ENCODE results near the gene RFC5.
A peak's percentile ranks its signal among the peaks of the same experiment; 100 is the strongest.

The RFC5 gene

DNA sequence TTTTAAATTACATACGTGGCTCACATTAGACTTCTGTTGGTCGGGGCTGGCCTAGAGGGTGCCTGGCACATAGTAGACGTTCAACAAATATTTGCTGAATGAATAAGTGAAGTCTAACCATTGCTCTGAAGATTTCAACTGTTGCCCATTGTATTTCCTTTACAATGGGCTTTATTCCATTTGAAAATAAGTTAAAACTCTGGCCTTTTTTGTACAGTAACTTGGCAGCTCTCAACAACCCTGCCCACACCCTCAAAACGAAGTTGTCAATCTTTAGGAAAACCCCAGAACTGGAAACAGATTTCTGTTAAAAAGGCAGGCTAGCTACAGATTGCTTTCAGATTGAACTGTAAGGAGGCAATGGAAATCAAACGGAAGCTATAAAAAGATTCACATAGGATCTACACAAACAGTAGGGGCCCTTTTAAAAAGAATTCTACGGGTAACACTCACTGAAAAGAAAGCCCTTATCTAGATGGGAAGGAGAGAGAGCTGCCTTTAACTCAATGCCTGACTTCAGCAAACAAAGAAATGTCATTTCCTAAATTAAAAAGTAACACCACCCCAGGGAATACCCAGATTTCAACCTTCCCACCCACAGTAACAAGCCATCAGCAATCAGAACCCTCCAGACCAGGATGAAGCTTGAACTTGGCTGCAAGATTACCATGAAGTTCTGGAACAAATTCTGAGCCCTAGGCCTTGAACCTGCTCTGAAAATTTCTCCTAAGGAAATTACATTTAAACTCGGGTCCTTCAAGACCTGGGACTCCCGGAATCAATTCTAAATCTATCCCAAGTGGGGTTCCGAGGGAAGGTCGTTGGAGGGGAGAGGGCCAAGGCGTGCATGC lies 43.1 kb downstream of the RFC5 start:
- ChIA-PET POLR2A (interaction anchor here (0.9 kb wide), 1 partner anchor 314 kb away, joined by 3 read pairs; no protein-coding TSS in a partner anchor), CTCF (no interaction called here)
- TF ChIP-seq LEF1 (IDR thresholded peaks at IDR 0.05; ENCODE audit: borderline replicate concordance) (no peak), ARNT (IDR thresholded peaks at IDR 0.05) (no peak), FOXK2 (IDR thresholded peaks at IDR 0.05) (no peak), SP1 (IDR thresholded peaks at IDR 0.05) (no peak), HDGF (IDR thresholded peaks at IDR 0.05; ENCODE audit: borderline replicate concordance) (no peak), SUZ12 (IDR thresholded peaks at IDR 0.05) (no peak), FOXA1 (IDR thresholded peaks at IDR 0.05) (no peak)
- no peak for DNase-seq (ENCODE audit: extremely low spot score)

- DNase-seq (ENCODE audit: extremely low spot score), result peak; percentile 50
- ChIA-PET CTCF (no interaction called here), POLR2A (interaction anchor here (0.9 kb wide), 1 partner anchor 313 kb away, joined by 3 read pairs; no protein-coding TSS in a partner anchor)
- TF ChIP-seq BHLHE40 (IDR thresholded peaks at IDR 0.05; ENCODE audit: borderline replicate concordance) (no peak), SP1 (IDR thresholded peaks at IDR 0.05) (no peak)
These were observed 44.0 kb downstream of the RFC5 start for GRCh38 chr12:118060301-118061010.

GRCh38 chr12:118061011-118061872 lies 44.7 kb downstream of the RFC5 start, which contains the start of gene WSB2:
Gene WSB2 (minus strand): TSS chr12:118061179. CDS start chr12:118061048, 131 bp downstream.
- ChIA-PET POLR2A (no interaction called here), CTCF (no interaction called here)
- no peak for TF ChIP-seq FOXA1 (IDR thresholded peaks at IDR 0.05)
- TF ChIP-seq L3MBTL2 (conservative IDR thresholded peaks at IDR 0.05), result no peak
- TF ChIP-seq SUZ12 (IDR thresholded peaks at IDR 0.05), result no peak
- TF ChIP-seq NFRKB (IDR thresholded peaks at IDR 0.05), result no peak
- TF ChIP-seq SP1 (IDR thresholded peaks at IDR 0.05), result no peak
- no peak for TF ChIP-seq HDGF (IDR thresholded peaks at IDR 0.05; ENCODE audit: borderline replicate concordance)
- no peak for TF ChIP-seq BHLHE40 (IDR thresholded peaks at IDR 0.05; ENCODE audit: borderline replicate concordance)
- TF ChIP-seq CTBP1 (IDR thresholded peaks at IDR 0.05; ENCODE audit: borderline replicate concordance), result no peak
- no peak for TF ChIP-seq LEF1 (IDR thresholded peaks at IDR 0.05; ENCODE audit: borderline replicate concordance)
- DNase-seq (ENCODE audit: extremely low spot score), result peak; percentile 18

GRCh38 chr12:118061873-118062843 lies 45.7 kb downstream of the RFC5 start:
- TF ChIP-seq ELF4 (IDR thresholded peaks at IDR 0.05) (no peak), LEF1 (IDR thresholded peaks at IDR 0.05; ENCODE audit: borderline replicate concordance) (no peak), PKNOX1 (IDR thresholded peaks at IDR 0.05) (no peak), L3MBTL2 (conservative IDR thresholded peaks at IDR 0.05) (no peak), SP1 (IDR thresholded peaks at IDR 0.05) (no peak), BHLHE40 (IDR thresholded peaks at IDR 0.05; ENCODE audit: borderline replicate concordance) (no peak), ARNT (IDR thresholded peaks at IDR 0.05) (no peak), NFRKB (IDR thresholded peaks at IDR 0.05) (no peak), FOXA1 (IDR thresholded peaks at IDR 0.05) (no peak), FOXK2 (IDR thresholded peaks at IDR 0.05) (no peak), ZNF384 (IDR thresholded peaks at IDR 0.05) (no peak), SUZ12 (IDR thresholded peaks at IDR 0.05) (no peak), FOXM1 (IDR thresholded peaks at IDR 0.05; ENCODE audit: borderline replicate concordance) (no peak), HDGF (IDR thresholded peaks at IDR 0.05; ENCODE audit: borderline replicate concordance) (no peak), CTBP1 (IDR thresholded peaks at IDR 0.05; ENCODE audit: borderline replicate concordance) (no peak), TARDBP (IDR thresholded peaks at IDR 0.05) (no peak)
- POLR2A ChIA-PET, result no interaction called here
- CTCF ChIA-PET, result interaction anchor here (0.5 kb wide), 1 partner anchor 369 kb away, joined by 7 read pairs; no protein-coding TSS in a partner anchor
- no peak for DNase-seq (ENCODE audit: extremely low spot score)

GRCh38 chr12:118063576-118064391 lies 47.3 kb downstream of the RFC5 start:
- ChIA-PET CTCF (interaction anchor here (0.6 to 1.8 kb wide), 4 partner anchors 7 to 375 kb away, joined by 3 to 5 read pairs (median 4); no protein-coding TSS in a partner anchor), POLR2A (interaction anchor here (1.3 kb wide), 1 partner anchor 47 kb away, joined by 5 read pairs; the partner anchor contains the start of gene RFC5)
- no peak for TF ChIP-seq HDGF (IDR thresholded peaks at IDR 0.05; ENCODE audit: borderline replicate concordance)
- TF ChIP-seq LEF1 (IDR thresholded peaks at IDR 0.05; ENCODE audit: borderline replicate concordance), result no peak
- TF ChIP-seq SUZ12 (IDR thresholded peaks at IDR 0.05), result no peak
- no peak for TF ChIP-seq FOXK2 (IDR thresholded peaks at IDR 0.05)
- no peak for TF ChIP-seq BHLHE40 (IDR thresholded peaks at IDR 0.05; ENCODE audit: borderline replicate concordance)
- no peak for TF ChIP-seq TARDBP (IDR thresholded peaks at IDR 0.05)
- TF ChIP-seq CTBP1 (IDR thresholded peaks at IDR 0.05; ENCODE audit: borderline replicate concordance), result no peak
- no peak for TF ChIP-seq SP1 (IDR thresholded peaks at IDR 0.05)
- no peak for TF ChIP-seq L3MBTL2 (conservative IDR thresholded peaks at IDR 0.05)
- no peak for TF ChIP-seq ZNF384 (IDR thresholded peaks at IDR 0.05)
- TF ChIP-seq ELF4 (IDR thresholded peaks at IDR 0.05), result no peak
- no peak for TF ChIP-seq NFRKB (IDR thresholded peaks at IDR 0.05)
- TF ChIP-seq ARNT (IDR thresholded peaks at IDR 0.05), result no peak
- no peak for TF ChIP-seq PKNOX1 (IDR thresholded peaks at IDR 0.05)
- TF ChIP-seq FOXM1 (IDR thresholded peaks at IDR 0.05; ENCODE audit: borderline replicate concordance), result no peak
- TF ChIP-seq FOXA1 (IDR thresholded peaks at IDR 0.05), result no peak
- DNase-seq (ENCODE audit: extremely low spot score), result no peak
